IMR-90 (cell line): ENCODE measurements around the gene INO80E.

Experiments used
- CEBPB ChIP-seq: IDR thresholded peaks from 2 replicates; pipeline ENCODE4 v1.6.1; 2012; ENCODE audit warnings: low read depth, low read length, improper control_type of control experiment
- CTCF ChIP-seq: conservative IDR thresholded peaks from 2 replicates; pipeline ENCODE4 v1.5.1; 2012; ENCODE audit warnings: mild to moderate bottlenecking, low read depth, low read length, improper control_type of control experiment
- MXI1 ChIP-seq: IDR thresholded peaks from 2 replicates; pipeline ENCODE4 v1.6.1; 2012; ENCODE audit warnings: low read depth, mild to moderate bottlenecking, low read length, moderate library complexity, borderline replicate concordance
- RCOR1 ChIP-seq: IDR thresholded peaks from 2 replicates; pipeline ENCODE4 v1.6.1; 2012; ENCODE audit warnings: mild to moderate bottlenecking, low read length, improper control_type of control experiment; ENCODE audit not compliant: insufficient replicate concordance

DNA sequence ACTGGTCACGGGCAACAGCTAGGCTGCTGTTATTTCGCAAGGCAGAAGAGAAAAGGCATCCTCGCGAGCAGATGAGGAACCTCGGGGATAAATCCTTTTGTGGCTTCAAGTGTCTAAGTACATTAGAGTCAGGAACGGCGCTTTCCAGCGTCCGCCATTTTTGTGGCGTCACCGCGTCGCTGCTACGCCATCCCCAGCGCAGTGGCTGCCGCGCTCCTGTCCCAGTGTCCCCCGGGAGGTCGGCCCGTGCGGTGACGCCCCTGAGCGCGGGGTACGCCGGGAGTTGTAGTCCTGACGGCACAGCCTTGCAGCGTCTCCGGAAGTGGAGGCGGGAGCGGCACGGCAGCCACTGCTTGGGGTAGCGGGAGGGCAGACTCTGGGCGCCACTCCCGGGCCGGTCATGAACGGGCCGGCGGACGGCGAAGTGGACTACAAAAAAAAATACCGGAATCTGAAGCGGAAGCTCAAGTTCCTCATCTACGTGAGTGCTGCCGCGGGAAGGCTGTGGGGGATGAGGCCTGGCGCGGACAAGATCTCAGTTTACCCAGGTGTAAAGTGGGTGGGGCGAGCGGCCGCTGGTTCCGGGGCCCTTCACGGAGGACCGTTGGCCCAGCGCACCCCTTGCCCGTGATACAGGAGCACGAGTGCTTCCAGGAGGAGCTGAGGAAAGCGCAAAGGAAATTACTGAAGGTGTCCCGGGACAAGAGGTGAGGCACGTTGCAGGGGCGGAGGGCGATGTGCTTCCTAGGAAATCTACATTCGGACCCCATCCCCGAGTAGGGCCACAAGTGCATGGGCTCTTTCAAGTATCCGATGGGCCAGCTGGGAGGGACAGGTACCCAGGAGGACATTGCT is at the start of gene INO80E:
- no peak for TF ChIP-seq RCOR1
- no peak for TF ChIP-seq CTCF
- TF ChIP-seq CEBPB, result peak; percentile 78
- 0 out of 2 replicates have a peak, but pooled peaks have one; percentile 47 for TF ChIP-seq MXI1
